Calu3 (cell line): ENCODE results near the gene GRIA1. TPM values are rescaled to one million over a fixed set of nuclear protein-coding genes. Genes with fewer than 3 reads are reported as not detected.
A peak's percentile ranks its signal among the peaks of the same experiment; 100 is the strongest.

Experiments used
- BruUV-seq: library from RNA; stranded (reverse); fragments of 400-500 nt; replicated peaks from 2 replicates; lab custom pipeline; 2021; lab: Mats Ljungman, UMichigan
- CTCF ChIA-PET: fragments of 300-600 bp; sonication (Branson Sonifier 250); formaldehyde crosslinking; loops from one replicate; lab custom pipeline; 2022; ENCODE audit warnings: antibody characterized with exemption; lab: Charles Lee
- DNase-seq: peaks from one replicate; pipeline ENCODE4 v3.0.0; 2022
- H3K27ac Mint-ChIP-seq: one replicate; pipeline ENCODE4 v1.8.0; 2022; ENCODE audit warnings: mixed read lengths; ENCODE audit not compliant: unreplicated experiment
- H3K27me3 Mint-ChIP-seq: one replicate; pipeline ENCODE4 v1.8.0; 2022; ENCODE audit warnings: mixed read lengths; ENCODE audit not compliant: unreplicated experiment
- H3K36me3 Mint-ChIP-seq: one replicate; pipeline ENCODE4 v1.8.0; 2022; ENCODE audit warnings: mild to moderate bottlenecking, moderate library complexity, mixed read lengths; ENCODE audit not compliant: insufficient read depth, unreplicated experiment
- H3K4me1 Mint-ChIP-seq: one replicate; pipeline ENCODE4 v1.8.0; 2022; ENCODE audit warnings: mild to moderate bottlenecking, low read depth, mixed read lengths; ENCODE audit not compliant: unreplicated experiment
- H3K4me3 Mint-ChIP-seq: one replicate; pipeline ENCODE4 v1.8.0; 2022; ENCODE audit warnings: mild to moderate bottlenecking, low read depth, moderate library complexity, mixed read lengths; ENCODE audit not compliant: unreplicated experiment
- H3K9me3 Mint-ChIP-seq: one replicate; pipeline ENCODE4 v1.8.0; 2022; ENCODE audit warnings: low read depth, mixed read lengths; ENCODE audit not compliant: unreplicated experiment
- CTCF ChIP-seq: fragments of 200-600 bp; IDR thresholded peaks from one replicate; pipeline ENCODE4 v1.8.0; 2022; ENCODE audit warnings: antibody characterized with exemption; ENCODE audit not compliant: unreplicated experiment
- intact Hi-C: fragments of 100-400 bp; cut with micrococcal nuclease; formaldehyde crosslinking; loops from one replicate; pipeline ENCODE4 v1.10.0; 2022; ENCODE audit not compliant: unreplicated experiment
- total RNA-seq: library from RNA; stranded (reverse); gene quantifications from 2 replicates; pipeline ENCODE4 v1.2.3, GENCODE V29; 2022

GRIA1 gene
- total RNA-seq, 1 experiment from 2014 or later, result not detected

- peaks cover 31% of the 10 kb centered on the region for H3K4me1 Mint-ChIP-seq
- no peaks in the 10 kb centered on the region for H3K27me3 Mint-ChIP-seq
- H3K36me3 Mint-ChIP-seq, result no peaks in the 10 kb centered on the region
- no peaks in the 10 kb centered on the region for H3K9me3 Mint-ChIP-seq
- intact Hi-C loops, result no loop called here
- DNase-seq, result peak; percentile 10
- peak overlapping the region; percentile 53 for H3K4me3 Mint-ChIP-seq
- no TSS peak for BruUV-seq
- CTCF ChIA-PET, result no interaction called here
- TF ChIP-seq CTCF, result no peak
- H3K27ac Mint-ChIP-seq, result peak overlapping the region; percentile 27
Measured at GRCh38 chr5:153555420-153556114, 65.1 kb downstream of the GRIA1 start.

DNA sequence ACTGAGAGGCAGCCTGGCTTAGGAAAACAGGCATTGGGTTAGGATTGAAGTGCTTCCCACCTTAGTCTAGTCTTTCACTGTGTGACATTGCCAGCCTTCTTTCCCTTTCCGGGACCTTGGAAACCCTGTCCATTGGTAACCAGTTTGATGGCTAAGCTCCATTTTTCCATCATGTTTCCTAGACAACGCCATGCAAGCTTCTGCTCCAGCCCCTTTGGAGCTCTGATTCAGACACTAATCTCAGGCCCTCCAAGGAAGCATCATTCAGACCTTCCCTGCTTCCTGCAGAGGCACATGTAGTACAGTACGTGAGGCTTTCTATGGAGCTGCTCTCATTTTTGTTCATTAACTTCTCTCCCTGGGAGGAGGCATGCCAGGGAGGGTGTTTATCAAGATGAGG, 68.5 kb downstream of the GRIA1 start:
- DNase-seq, result no peak
- Mint-ChIP-seq H3K27me3 (no peaks in the 10 kb centered on the region), H3K4me1 (peaks cover 32% of the 10 kb centered on the region), H3K9me3 (no peaks in the 10 kb centered on the region), H3K36me3 (no peaks in the 10 kb centered on the region), H3K27ac (no peak overlapping the region), H3K4me3 (no peak overlapping the region)
- no peak for TF ChIP-seq CTCF
- intact Hi-C loops, result no loop called here
- no TSS peak for BruUV-seq
- CTCF ChIA-PET, result no interaction called here

- Mint-ChIP-seq H3K36me3 (no peaks in the 10 kb centered on the region), H3K9me3 (no peaks in the 10 kb centered on the region), H3K27ac (no peak overlapping the region), H3K27me3 (no peaks in the 10 kb centered on the region), H3K4me1 (peaks cover 29% of the 10 kb centered on the region), H3K4me3 (no peak overlapping the region)
- BruUV-seq, result no TSS peak
- TF ChIP-seq CTCF, result no peak
- DNase-seq, result no peak
- CTCF ChIA-PET, result no interaction called here
- intact Hi-C loops, result no loop called here
Measured at GRCh38 chr5:153559926-153560325, 69.5 kb downstream of the GRIA1 start.

- BruUV-seq, result no TSS peak
- Mint-ChIP-seq H3K36me3 (no peaks in the 10 kb centered on the region), H3K27me3 (no peaks in the 10 kb centered on the region), H3K27ac (no peak overlapping the region), H3K9me3 (no peaks in the 10 kb centered on the region), H3K4me1 (peaks cover 13% of the 10 kb centered on the region), H3K4me3 (no peak overlapping the region)
- intact Hi-C loops, result no loop called here
- CTCF ChIA-PET, result no interaction called here
- DNase-seq, result peak; percentile 13
- TF ChIP-seq CTCF, result no peak
Measured at GRCh38 chr5:153562189-153562588, 71.7 kb downstream of the GRIA1 start.
